Vagina (tissue), 2 donors: Measurements from ENCODE around the gene HAPSTR1. TPM values are rescaled to one million over a fixed set of nuclear protein-coding genes. Genes with fewer than 3 reads are reported as not detected.

Experiments
- DNase-seq, 2 donors: peaks; one replicate each; pipeline ENCODE4 v3.0.0-alpha.2; 2017; ENCODE audit errors: extremely low spot score in 2 of 2
- H3K27ac ChIP-seq: fragments of 200-600 bp; sonication (generic); one replicate; pipeline ENCODE4 v1.5.1; 2019
- H3K27me3 ChIP-seq: fragments of 200-600 bp; sonication (generic); one replicate; pipeline ENCODE4 v1.5.1; 2019
- H3K36me3 ChIP-seq, 2 donors: fragments of 200-600 bp; sonication (generic); one replicate each; pipeline ENCODE4 v1.5.1; 2017 to 2019
- H3K4me1 ChIP-seq: fragments of 200-600 bp; sonication (generic); one replicate; pipeline ENCODE4 v1.5.1; 2019
- H3K4me3 ChIP-seq, 2 donors: fragments of 200-600 bp; sonication (generic); 1 replicate in 1 of 2; 2 replicates in 1 of 2; pipeline ENCODE4 v1.5.1; 2016 to 2019
- H3K9me3 ChIP-seq: fragments of 200-600 bp; sonication (generic); one replicate; pipeline ENCODE4 v1.5.1; 2019
- CTCF ChIP-seq, 3 experiments: fragments of 450-650 bp in 2 of 3; fragments of 200-600 bp in 1 of 3; sonication (generic) in 1 of 3; IDR thresholded peaks; one replicate each; pipeline ENCODE4 v1.5.1; 2017 to 2019; ENCODE audit warnings: antibody characterized with exemption in 3 of 3, mild to moderate bottlenecking in 2 of 3, moderate library complexity in 2 of 3
- POLR2A ChIP-seq, 2 donors: fragments of 450-650 bp; IDR thresholded peaks; one replicate each; pipeline ENCODE4 v1.6.1; 2017; ENCODE audit warnings: antibody characterized with exemption in 2 of 2, mild to moderate bottlenecking in 2 of 2, moderate library complexity in 2 of 2
- POLR2AphosphoS5 ChIP-seq, 2 donors: sonication (generic); formaldehyde crosslinking; IDR thresholded peaks; one replicate each; pipeline ENCODE4 v1.9.0; 2017; ENCODE audit warnings: antibody characterized with exemption in 2 of 2, mild to moderate bottlenecking in 2 of 2, low read depth in 1 of 2; ENCODE audit not compliant: insufficient read depth in 1 of 2
- intact Hi-C: fragments of 100-400 bp; cut with DNase I; formaldehyde crosslinking; loops from one replicate; pipeline ENCODE4 v1.15.1; 2023
- total RNA-seq: library from RNA; depleted of rRNA; stranded (reverse); fragments of >200 nt; gene quantifications from one replicate; pipeline ENCODE4 v1.2.3, GENCODE V29; 2016

HAPSTR1 gene
- total RNA-seq, 1 donor from 2014 or later, result 33.6 TPM

- no peak for DNase-seq
- no peak overlapping the region for H3K4me3 ChIP-seq
- intact Hi-C loops, result no loop called here
- peaks cover 9% of the 10 kb centered on the region for H3K4me1 ChIP-seq
- no peaks in the 10 kb centered on the region for H3K9me3 ChIP-seq
- TF ChIP-seq CTCF (IDR thresholded peaks at IDR 0.05) (no peak), POLR2AphosphoS5 (IDR thresholded peaks at IDR 0.05; ENCODE audit: insufficient read depth in 1 of 2, low read depth in 1 of 2) (no peak), POLR2A (IDR thresholded peaks at IDR 0.05) (no peak)
- H3K27me3 ChIP-seq, result no peaks in the 10 kb centered on the region
- H3K27ac ChIP-seq, result no peak overlapping the region
- H3K36me3 ChIP-seq, result no peaks in the 10 kb centered on the region
Measured at GRCh38 chr16:9139965-9140364, 48.5 kb downstream of the HAPSTR1 start.

Other genes starting within 250 kb of the HAPSTR1 start
- gene CARHSP1, start 222.6 kb upstream of the HAPSTR1 start, total RNA-seq, result 125 TPM
- gene LITAFD, start 209.3 kb upstream of the HAPSTR1 start, total RNA-seq, result not detected
- gene USP7, start 127.7 kb upstream of the HAPSTR1 start, total RNA-seq, result 112 TPM